GM12878 (cell line): ENCODE data around the gene PCDHGA4. TPM values are rescaled to one million over a fixed set of nuclear protein-coding genes. Genes with fewer than 3 reads are reported as not detected.

Experiments used
- ATAC-seq: fragments of 200-7000 bp; cut with Tn5 transposase; 3 replicates; pipeline ENCODE4 v1.9.1; 2020; ENCODE audit warnings: mild to moderate bottlenecking, moderate library complexity
- BruUV-seq: library from RNA; stranded (reverse); fragments of 400-500 nt; replicated peaks from 2 replicates; lab custom pipeline; 2021; lab: Mats Ljungman, UMichigan
- CTCF ChIA-PET: fragments of 300-600 bp; sonication (Branson Sonifier 250); formaldehyde crosslinking; extraction: SDS; loops from one replicate; lab custom pipeline; 2021; ENCODE audit warnings: inconsistent platforms; lab: Yijun Ruan, JAX
- POLR2A ChIA-PET: fragments of 350-600 bp; formaldehyde crosslinking; extraction: SDS; loops from one replicate; lab custom pipeline; 2021; ENCODE audit warnings: inconsistent platforms; lab: Charles Lee
- RAD21 ChIA-PET: fragments of 300-600 bp; sonication (Branson Sonifier 250); formaldehyde crosslinking; loops from one replicate; lab custom pipeline; 2023; ENCODE audit warnings: antibody characterized with exemption; ENCODE audit not compliant: unreplicated experiment; lab: Charles Lee
- SMC1A ChIA-PET: fragments of 300-600 bp; sonication (Branson Sonifier 250); formaldehyde crosslinking; loops from one replicate; lab custom pipeline; 2023; ENCODE audit not compliant: unreplicated experiment, uncharacterized antibody; lab: Charles Lee
- DNase-seq: peaks from one replicate; pipeline ENCODE4 v3.0.0-alpha.2; 2011; ENCODE audit warnings: low read depth, low spot score
- FAIRE-seq: peaks from 3 replicates; lab custom pipeline; 2011; peaks lifted over from hg19 to GRCh38; lab: Jason Lieb, UNC
- H2AFZ ChIP-seq: 2 replicates; pipeline ENCODE4 v1.6.0; 2011; ENCODE audit warnings: low read depth, low read length, control low read depth; ENCODE audit not compliant: control insufficient read depth
- H3K27ac ChIP-seq: 2 replicates; pipeline ENCODE4 v1.5.1; 2011; ENCODE audit warnings: control low read depth; ENCODE audit not compliant: control insufficient read depth, insufficient read depth
- H3K27me3 ChIP-seq, 2 experiments: replicated peaks in 1 of 2; 2 replicates each; pipeline versions ENCODE4 v1.6.0 to v1.6.1; 2011; ENCODE audit warnings: low read length in 1 of 2; ENCODE audit not compliant: control insufficient read depth in 2 of 2, insufficient read depth in 2 of 2
- H3K36me3 ChIP-seq, 2 experiments: 2 replicates each; pipeline ENCODE4 v1.5.1; 2011; ENCODE audit warnings: low read length in 1 of 2; ENCODE audit not compliant: control insufficient read depth in 2 of 2, insufficient read depth in 2 of 2
- H3K4me1 ChIP-seq: 2 replicates; pipeline ENCODE4 v1.6.1; 2011; ENCODE audit warnings: mild to moderate bottlenecking, low read length, moderate library complexity, mixed read lengths; ENCODE audit not compliant: control insufficient read depth, insufficient read depth
- H3K4me2 ChIP-seq: 2 replicates; pipeline ENCODE4 v1.6.0; 2011; ENCODE audit warnings: control low read depth; ENCODE audit not compliant: control insufficient read depth, insufficient read depth
- H3K4me3 ChIP-seq: fragments of 200-600 bp; sonication (generic); 2 replicates; pipeline ENCODE4 v1.5.1; 2016
- H3K79me2 ChIP-seq: 2 replicates; pipeline ENCODE4 v1.6.0; 2011; ENCODE audit warnings: low read length; ENCODE audit not compliant: control insufficient read depth, insufficient read depth
- H3K9ac ChIP-seq: 2 replicates; pipeline ENCODE4 v1.8.0; 2011; ENCODE audit warnings: low read length, control low read depth, mixed read lengths; ENCODE audit not compliant: control insufficient read depth, insufficient read depth
- H3K9me3 ChIP-seq: replicated peaks from 3 replicates; pipeline ENCODE4 v1.5.1; 2011; ENCODE audit warnings: mild to moderate bottlenecking, low read length; ENCODE audit not compliant: control insufficient read depth, insufficient read depth
- H4K20me1 ChIP-seq: 2 replicates; pipeline ENCODE4 v1.6.0; 2011; ENCODE audit not compliant: control insufficient read depth, insufficient read depth
- BHLHE40 ChIP-seq, 2 experiments: fragments of 450-650 bp in 1 of 2; IDR thresholded peaks; 2 replicates each; pipeline ENCODE4 v1.6.1; 2011 to 2017; ENCODE audit warnings: low read depth in 2 of 2, borderline replicate concordance in 1 of 2, improper control_type of control experiment in 1 of 2, low read length in 1 of 2, mild to moderate bottlenecking in 1 of 2
- CUX1 ChIP-seq: IDR thresholded peaks from 2 replicates; pipeline ENCODE4 v1.6.1; 2012; ENCODE audit warnings: improper control_type of control experiment, low read depth, low read length; ENCODE audit not compliant: insufficient replicate concordance
- GATAD2B ChIP-seq: fragments of 450-650 bp; conservative IDR thresholded peaks from 2 replicates; pipeline ENCODE4 v1.6.1; 2017; ENCODE audit warnings: low read depth, mild to moderate bottlenecking, moderate library complexity
- MYC ChIP-seq: IDR thresholded peaks from 2 replicates; pipeline ENCODE4 v1.6.1; 2011; ENCODE audit warnings: mild to moderate bottlenecking, low read length, moderate library complexity, inconsistent platforms; ENCODE audit not compliant: insufficient read depth, insufficient replicate concordance, insufficient read length, severe bottlenecking
- NBN ChIP-seq: fragments of 450-650 bp; IDR thresholded peaks from 2 replicates; pipeline ENCODE4 v1.6.1; 2016
- NFXL1 ChIP-seq: fragments of 450-650 bp; IDR thresholded peaks from 2 replicates; pipeline ENCODE4 v1.6.1; 2017; ENCODE audit warnings: antibody characterized with exemption, mild to moderate bottlenecking, borderline replicate concordance
- NKRF ChIP-seq: fragments of 450-650 bp; conservative IDR thresholded peaks from 2 replicates; pipeline ENCODE4 v1.6.1; 2017; ENCODE audit warnings: mild to moderate bottlenecking, moderate library complexity
- NR2C1 ChIP-seq: fragments of 450-650 bp; IDR thresholded peaks from 2 replicates; pipeline ENCODE4 v1.6.1; 2017; ENCODE audit warnings: antibody characterized with exemption, mild to moderate bottlenecking, moderate library complexity
- RAD51 ChIP-seq: fragments of 450-650 bp; IDR thresholded peaks from 2 replicates; pipeline ENCODE4 v1.6.1; 2016; ENCODE audit warnings: moderate library complexity, mild to moderate bottlenecking, inconsistent platforms
- SMAD1 ChIP-seq: fragments of 450-650 bp; IDR thresholded peaks from 2 replicates; pipeline ENCODE4 v1.6.1; 2018; ENCODE audit warnings: mild to moderate bottlenecking, low read depth; ENCODE audit not compliant: partially characterized antibody
- SMC3 ChIP-seq: IDR thresholded peaks from 2 replicates; pipeline ENCODE4 v1.6.1; 2011; ENCODE audit warnings: low read length, improper control_type of control experiment, borderline replicate concordance
- SP1 ChIP-seq: IDR thresholded peaks from one replicate; pipeline ENCODE4 v1.6.1; 2011; ENCODE audit warnings: low read depth, low read length
- STAT3 ChIP-seq: IDR thresholded peaks from 2 replicates; pipeline ENCODE4 v1.6.1; 2011; ENCODE audit warnings: low read depth, low read length, improper control_type of control experiment
- TARDBP ChIP-seq: IDR thresholded peaks from 2 replicates; pipeline ENCODE4 v1.6.1; 2016; ENCODE audit warnings: borderline replicate concordance
- USF2 ChIP-seq: IDR thresholded peaks from 2 replicates; pipeline ENCODE4 v1.6.1; 2011; ENCODE audit warnings: low read depth, low read length, improper control_type of control experiment, borderline replicate concordance
- WRNIP1 ChIP-seq: IDR thresholded peaks from 2 replicates; pipeline ENCODE4 v1.6.1; 2011; ENCODE audit warnings: low read depth, low read length, improper control_type of control experiment, borderline replicate concordance
- YY1 ChIP-seq: IDR thresholded peaks from 2 replicates; pipeline ENCODE4 v1.6.1; 2011; ENCODE audit warnings: low read depth, mild to moderate bottlenecking, low read length
- ZNF217 ChIP-seq: fragments of 450-650 bp; IDR thresholded peaks from 2 replicates; pipeline ENCODE4 v1.6.1; 2017; ENCODE audit warnings: antibody characterized with exemption, mild to moderate bottlenecking
- whole genome bisulfite sequencing: methylation state at CpG from one replicate; pipeline ENCODE4 v1.1.6; 2016; ENCODE audit warnings: low lambda C conversion rate; ENCODE audit not compliant: insufficient replicate concordance, insufficient coverage; ENCODE audit errors: missing lambda C conversion rate; 5-methylcytosine and 5-hydroxymethylcytosine counted together
- in situ Hi-C: fragments of 300-500 bp; cut with MboI; formaldehyde crosslinking; loops from 9 replicates; pipeline ENCODE4 v1.14.3; 2018; ENCODE audit warnings: mixed read lengths
- intact Hi-C: fragments of 100-400 bp; cut with micrococcal nuclease; formaldehyde crosslinking; loops from one replicate; pipeline ENCODE4 v1.14.2; 2022; ENCODE audit not compliant: unreplicated experiment
- polyA plus RNA-seq, 11 experiments: library from polyadenylated mRNA; depleted of rRNA in 4 of 11; unstranded in 6 of 11; stranded (reverse) in 5 of 11; fragments of >200 nt; fragmentation: Nextera tagmentation in 4 of 11; fragmentation: Illumina TruSeq in 1 of 11; extraction: Ambion mirVana in 4 of 11; extraction: Trizol in 1 of 11; gene quantifications; 1 replicate in 1 of 11; 2 replicates in 10 of 11; pipeline versions ENCODE4 v1.2.1 to v1.2.3, GENCODE V29; 2011 to 2016; ENCODE audit warnings: inconsistent platforms in 2 of 11, missing spikeins in 2 of 11, low read depth in 1 of 11
- total RNA-seq, 4 experiments: library from RNA; depleted of rRNA in 3 of 4; stranded (reverse); fragments of >200 nt in 3 of 4; fragmentation: Illumina TruSeq in 1 of 4; extraction: Trizol in 1 of 4; gene quantifications; 2 replicates each; pipeline versions ENCODE4 v1.2.1 to v1.2.3, GENCODE V29; 2013 to 2021

PCDHGA4 gene
- total and polyA plus RNA-seq, 10 of the 15 experiments (the other 5 are each of a cell fraction or from before 2014, with no cell fraction given), result 0.09 to 0.17 (median 0.13) TPM; not detected in 3

GRCh38 chr5:141398608-141399007 is 43.8 kb downstream of the PCDHGA4 start:
- no peak for FAIRE-seq
- TF ChIP-seq CUX1 (no peak), TARDBP (no peak), WRNIP1 (no peak), ZNF217 (no peak), STAT3 (no peak), SMAD1 (no peak), BHLHE40 (IDR thresholded peaks at IDR 0.05; ENCODE audit: borderline replicate concordance in 1 of 2, low read depth in 2 of 2, low read length in 1 of 2) (no peak), USF2 (no peak), NR2C1 (no peak), SP1 (no peak), RAD51 (no peak), SMC3 (no peak), NFXL1 (no peak), NBN (no peak), YY1 (no peak), MYC (no peak), GATAD2B (no peak), NKRF (no peak)

More at GRCh38 chr5:141398608-141399007, 43.8 kb downstream of the PCDHGA4 start:
- ChIA-PET POLR2A (no interaction called here), SMC1A (no interaction called here), CTCF (interaction anchor here (0.9 to 1.7 kb wide), 3 partner anchors 14 to 136 kb away, joined by 3 to 8 read pairs (median 3); partner anchors contain the start of gene PCDHGA10), RAD21 (interaction anchor here (1.4 kb wide), 1 partner anchor 14 kb away, joined by 4 read pairs; the partner anchor contains the start of gene PCDHGA10)
- ATAC-seq (no peak), DNase-seq (no peak)
- in situ Hi-C loops (no loop called here), intact Hi-C loops (no loop called here)
- H3K9me3 ChIP-seq, result peaks cover 18% of the 10 kb centered on the region; the same call in 2 of the 3 replicates
- no peak overlapping the region for H3K9ac ChIP-seq
- H3K4me2 ChIP-seq, result no peak overlapping the region
- WGBS, result 83% methylated on average over 15 of the region's 15 CpGs
- H3K27me3 ChIP-seq, result no peaks in the 10 kb centered on the region
- no peak overlapping the region for H2AFZ ChIP-seq
- no peaks in the 10 kb centered on the region for H4K20me1 ChIP-seq
- no TSS peak for BruUV-seq
- no peak overlapping the region for H3K4me3 ChIP-seq
- H3K36me3 ChIP-seq, result no peaks in the 10 kb centered on the region
- no peaks in the 10 kb centered on the region for H3K4me1 ChIP-seq
- H3K27ac ChIP-seq, result no peak overlapping the region
- no peaks in the 10 kb centered on the region for H3K79me2 ChIP-seq
